Measurements from ENCODE around the gene HOMER2. TPM values are rescaled to one million over a fixed set of nuclear protein-coding genes. Genes with fewer than 3 reads are reported as not detected.
"Not testable (repeated sequence)": the region's sequence is repeated elsewhere in the genome, so short reads cannot be mapped to it uniquely, and the experiment has no call there.

HOMER2 gene
- total RNA-seq, 1 donor from 2014 or later = 41.6 TPM

GRCh38 chr15:82821396-82821795, 131.1 kb downstream of the HOMER2 start:
- intact Hi-C loops (cut with DNase I); DNase-seq (ENCODE audit: low spot score): not testable (repeated sequence)

DNA sequence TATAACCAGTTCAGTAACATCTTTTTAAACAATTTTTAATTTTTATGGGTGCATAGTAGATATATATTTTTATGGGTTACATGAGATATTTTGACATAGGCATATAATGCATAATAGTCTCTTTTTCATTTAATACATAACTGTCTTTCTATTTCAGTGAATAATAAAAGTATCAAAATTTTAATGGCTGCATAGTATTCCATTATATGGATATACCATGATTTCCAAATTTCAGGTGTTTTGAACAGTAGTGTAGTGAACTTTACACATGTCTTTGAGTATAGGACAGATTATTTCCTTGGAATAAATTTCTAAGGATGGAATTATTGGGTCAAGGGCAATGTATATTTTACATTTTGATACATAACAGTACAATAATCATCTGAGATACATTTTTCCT, 132.4 kb downstream of the HOMER2 start:
- DNase-seq (ENCODE audit: low spot score) = no peak
- intact Hi-C loops (cut with DNase I) = no loop called here

DNA sequence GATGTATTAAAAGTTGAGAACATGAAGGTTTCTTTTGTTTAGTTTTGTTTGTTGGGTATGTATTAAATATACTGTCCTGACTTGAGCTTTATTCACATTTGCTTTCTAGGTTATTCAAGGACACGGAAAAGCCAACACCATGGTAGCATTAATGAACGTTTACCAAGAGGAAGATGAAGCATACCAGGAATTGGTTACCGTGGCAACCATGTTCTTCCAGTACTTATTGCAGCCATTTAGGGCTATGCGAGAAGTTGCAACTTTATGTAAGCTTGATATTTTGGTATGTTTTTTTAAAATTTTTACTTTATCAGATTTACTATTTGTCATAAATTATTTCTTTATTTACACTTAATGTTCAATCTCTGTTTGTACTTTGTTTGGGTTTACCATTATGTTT, 139.5 kb downstream of the HOMER2 start:
- intact Hi-C loops (cut with DNase I) = no loop called here

DNA sequence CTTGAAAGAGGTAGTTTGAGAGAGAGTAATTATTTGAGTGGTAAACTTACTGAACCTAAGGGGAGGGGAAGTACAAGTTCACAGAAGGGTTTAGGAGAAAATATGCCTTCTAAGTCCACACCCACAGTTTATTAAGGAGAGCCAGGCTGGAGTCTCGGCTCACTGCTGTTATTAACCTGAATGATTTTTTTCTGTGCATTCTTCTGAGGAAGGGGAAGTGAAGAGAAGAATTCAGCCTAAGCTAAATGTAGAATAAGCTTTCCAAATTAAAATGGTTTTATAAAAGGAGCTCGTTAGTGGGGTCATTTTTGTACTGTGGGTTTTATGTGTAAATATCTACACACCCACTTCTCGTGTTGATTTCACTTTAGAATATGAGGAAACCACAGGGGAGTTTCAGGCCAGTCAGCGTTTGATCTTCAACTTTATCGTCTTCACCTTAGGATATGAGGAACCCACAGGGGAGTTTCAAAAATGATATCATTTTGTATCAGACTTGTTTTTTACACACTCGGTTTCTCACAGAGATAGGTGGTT, 141.6 kb downstream of the HOMER2 start:
- intact Hi-C loops (cut with DNase I) = no loop called here
- no peak for DNase-seq (ENCODE audit: low spot score)

More for the DNA sequence above, 139.5 kb downstream of the HOMER2 start:
- DNase-seq (ENCODE audit: low spot score) = no peak

DNA sequence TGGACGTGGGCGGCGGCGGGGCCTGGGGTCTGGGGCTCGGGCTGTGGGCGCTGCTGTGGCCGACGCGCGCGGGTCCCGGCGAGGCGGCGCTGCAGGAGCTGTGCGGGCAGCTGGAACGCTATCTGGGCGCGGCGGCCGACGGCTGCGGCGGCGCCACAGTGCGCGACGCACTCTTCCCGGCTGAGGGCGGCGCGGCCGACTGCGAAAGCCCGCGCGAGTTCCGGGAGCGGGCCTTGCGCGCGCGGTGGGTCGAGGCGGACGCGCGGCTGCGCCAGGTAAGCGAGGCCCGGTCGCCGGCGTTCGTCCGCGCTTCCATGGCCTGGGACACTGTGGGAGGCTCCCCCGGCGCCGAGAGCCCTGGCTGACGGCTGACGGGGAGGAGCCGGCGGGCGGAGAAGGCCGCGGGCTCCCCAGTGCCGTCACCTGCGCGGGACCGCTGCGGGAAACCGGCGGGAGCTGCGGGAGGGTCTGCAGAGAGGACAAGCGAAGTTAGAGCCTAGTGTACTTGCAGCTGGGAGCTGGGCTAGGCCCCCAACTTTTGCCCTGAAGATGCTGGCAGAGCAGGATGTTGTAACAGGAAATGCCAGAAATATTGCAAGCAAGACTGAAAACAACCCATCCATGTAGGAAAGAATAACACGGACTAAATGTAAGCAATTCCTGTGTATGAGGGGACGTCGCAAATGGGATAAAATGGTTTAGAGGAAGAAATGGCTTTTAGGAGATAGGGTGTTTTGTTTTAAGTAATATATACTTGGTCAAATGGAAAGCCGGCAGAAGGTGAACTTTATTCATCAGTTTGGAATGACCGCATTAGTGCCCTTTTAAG, 142.2 kb downstream of the HOMER2 start:
- DNase-seq (ENCODE audit: low spot score) = no peak
- intact Hi-C loops (cut with DNase I) = no loop called here

- DNase-seq (ENCODE audit: low spot score) = peak; percentile 99
- intact Hi-C loops (cut with DNase I) = loop anchor here (5.0 kb wide), 1 partner anchor 258 kb away; the partner anchor contains the start of gene BTBD1
These were observed 143.0 kb downstream of the HOMER2 start, which contains the start of gene WHAMM for GRCh38 chr15:82809308-82810060. WHAMM (plus strand) TSS chr15:82809628; CDS start chr15:82809727, 99 bp downstream.

- intact Hi-C loops (cut with DNase I) = loop anchor here (5.0 kb wide), 1 partner anchor 259 kb away; the partner anchor contains the start of gene BTBD1
These were observed 143.9 kb downstream of the HOMER2 start for GRCh38 chr15:82808634-82809041.

GRCh38 chr15:82807920-82808633, 144.4 kb downstream of the HOMER2 start:
- intact Hi-C loops (cut with DNase I) = loop anchor here (5.0 kb wide), 1 partner anchor 259 kb away; the partner anchor contains the start of gene BTBD1
- DNase-seq (ENCODE audit: low spot score) = no peak

More at GRCh38 chr15:82808634-82809041, 143.9 kb downstream of the HOMER2 start:
- no peak for DNase-seq (ENCODE audit: low spot score)

GRCh38 chr15:82805994-82806406, 146.5 kb downstream of the HOMER2 start, which contains the start of gene FSD2:
FSD2 (minus strand) TSS chr15:82806069; CDS start chr15:82787390, 18,679 bp downstream.
- intact Hi-C loops (cut with DNase I) = loop anchor here (5.0 kb wide), 1 partner anchor 261 kb away; the partner anchor contains the start of gene BTBD1
- DNase-seq (ENCODE audit: low spot score) = peak; percentile 77

- intact Hi-C loops (cut with DNase I) = no loop called here
- DNase-seq (ENCODE audit: low spot score) = no peak
These were observed 148.0 kb downstream of the HOMER2 start for GRCh38 chr15:82804575-82804949.

GRCh38 chr15:82803793-82804574, 148.5 kb downstream of the HOMER2 start:
- DNase-seq (ENCODE audit: low spot score) = no peak
- intact Hi-C loops (cut with DNase I) = no loop called here

- intact Hi-C loops (cut with DNase I) = no loop called here
- no peak for DNase-seq (ENCODE audit: low spot score)
These were observed 150.0 kb downstream of the HOMER2 start for GRCh38 chr15:82802497-82802896.

GRCh38 chr15:82799183-82799841, 153.2 kb downstream of the HOMER2 start:
- no peak for DNase-seq (ENCODE audit: low spot score)
- intact Hi-C loops (cut with DNase I) = loop anchor here (2.0 kb wide), 1 partner anchor 49 kb away; no protein-coding TSS in a partner anchor

Other genes with a start within 250 kb of the HOMER2 start
- 0.22 TPM for gene AP3B2, start 242.8 kb downstream of the HOMER2 start, total RNA-seq
- gene FSD2, start 146.7 kb downstream of the HOMER2 start, total RNA-seq = 48.7 TPM
- gene WHAMM, start 143.1 kb downstream of the HOMER2 start, total RNA-seq = 7.2 TPM
- gene RAMAC, start 33.5 kb upstream of the HOMER2 start, total RNA-seq = 12.5 TPM
- 8.5 TPM for gene C15orf40, start 58.9 kb upstream of the HOMER2 start, total RNA-seq
- 128 TPM for gene BTBD1, start 114.5 kb upstream of the HOMER2 start, total RNA-seq
- 2.8 TPM for gene TM6SF1, start 154.9 kb upstream of the HOMER2 start, total RNA-seq